ENCODE results near the gene GPC5.

DNA sequence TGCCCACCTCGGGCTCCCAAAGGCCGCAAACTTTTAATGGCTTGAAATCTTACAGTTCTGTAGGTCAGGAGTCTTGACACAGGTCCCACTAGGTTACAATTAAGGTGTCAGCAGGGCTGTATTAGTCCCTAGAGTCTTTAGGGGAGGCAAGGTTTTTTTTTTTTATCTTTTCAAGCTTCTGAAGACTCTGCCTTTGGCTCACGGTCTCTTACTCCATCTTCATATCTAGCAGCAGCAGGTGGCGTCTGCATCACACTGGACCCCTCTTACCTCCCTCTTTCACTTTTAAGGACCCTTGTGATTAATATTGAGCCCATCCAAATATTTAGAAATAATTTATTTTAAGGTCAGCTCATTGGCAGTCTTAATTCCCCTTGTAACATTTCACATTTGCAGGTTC is 39.3 kb upstream of the GPC5 start:
- TF ChIP-seq NR3C1 (IDR thresholded peaks at IDR 0.05) (no peak), ZFP36 (IDR thresholded peaks at IDR 0.05; ENCODE audit: borderline replicate concordance, partially characterized antibody) (no peak), POLR2A (IDR thresholded peaks at IDR 0.05; ENCODE audit: low read length) (no peak), RARB (CRISPR knock-in tag; IDR thresholded peaks at IDR 0.05) (no peak), MYC (IDR thresholded peaks at IDR 0.05; ENCODE audit: borderline replicate concordance, low read length) (no peak), SREBF2 (IDR thresholded peaks at IDR 0.05) (no peak)
- TF ChIP-seq, protein P1, sequence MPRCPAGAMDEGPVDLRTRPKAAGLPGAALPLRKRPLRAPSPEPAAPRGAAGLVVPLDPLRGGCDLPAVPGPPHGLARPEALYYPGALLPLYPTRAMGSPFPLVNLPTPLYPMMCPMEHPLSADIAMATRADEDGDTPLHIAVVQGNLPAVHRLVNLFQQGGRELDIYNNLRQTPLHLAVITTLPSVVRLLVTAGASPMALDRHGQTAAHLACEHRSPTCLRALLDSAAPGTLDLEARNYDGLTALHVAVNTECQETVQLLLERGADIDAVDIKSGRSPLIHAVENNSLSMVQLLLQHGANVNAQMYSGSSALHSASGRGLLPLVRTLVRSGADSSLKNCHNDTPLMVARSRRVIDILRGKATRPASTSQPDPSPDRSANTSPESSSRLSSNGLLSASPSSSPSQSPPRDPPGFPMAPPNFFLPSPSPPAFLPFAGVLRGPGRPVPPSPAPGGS (IDR thresholded peaks at IDR 0.05) = no peak
- TF ChIP-seq, protein P2, sequence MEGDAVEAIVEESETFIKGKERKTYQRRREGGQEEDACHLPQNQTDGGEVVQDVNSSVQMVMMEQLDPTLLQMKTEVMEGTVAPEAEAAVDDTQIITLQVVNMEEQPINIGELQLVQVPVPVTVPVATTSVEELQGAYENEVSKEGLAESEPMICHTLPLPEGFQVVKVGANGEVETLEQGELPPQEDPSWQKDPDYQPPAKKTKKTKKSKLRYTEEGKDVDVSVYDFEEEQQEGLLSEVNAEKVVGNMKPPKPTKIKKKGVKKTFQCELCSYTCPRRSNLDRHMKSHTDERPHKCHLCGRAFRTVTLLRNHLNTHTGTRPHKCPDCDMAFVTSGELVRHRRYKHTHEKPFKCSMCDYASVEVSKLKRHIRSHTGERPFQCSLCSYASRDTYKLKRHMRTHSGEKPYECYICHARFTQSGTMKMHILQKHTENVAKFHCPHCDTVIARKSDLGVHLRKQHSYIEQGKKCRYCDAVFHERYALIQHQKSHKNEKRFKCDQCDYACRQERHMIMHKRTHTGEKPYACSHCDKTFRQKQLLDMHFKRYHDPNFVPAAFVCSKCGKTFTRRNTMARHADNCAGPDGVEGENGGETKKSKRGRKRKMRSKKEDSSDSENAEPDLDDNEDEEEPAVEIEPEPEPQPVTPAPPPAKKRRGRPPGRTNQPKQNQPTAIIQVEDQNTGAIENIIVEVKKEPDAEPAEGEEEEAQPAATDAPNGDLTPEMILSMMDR (IDR thresholded peaks at IDR 0.05) = no peak

Measured in A549 (cell line).